Activated CD8-positive, alpha-beta memory T cell treated with anti-CD3 and anti-CD28 coated beads for 4 hours (primary cell): Measurements from ENCODE around the gene CKAP5.
"Not testable (repeated sequence)": the region's sequence is repeated elsewhere in the genome, so short reads cannot be mapped to it uniquely, and the experiment has no call there.

ENCODE experiments used
- DNase-seq, 2 donors: peaks; one replicate each; pipeline ENCODE4 v3.0.0-alpha.2; 2020; ENCODE audit warnings: low read depth in 2 of 2

The CKAP5 gene

GRCh38 chr11:46726206-46726862, 119.7 kb downstream of the CKAP5 start:
- no peak for DNase-seq

- DNase-seq, result no peak
Observed at GRCh38 chr11:46725338-46726205, 120.5 kb downstream of the CKAP5 start.

GRCh38 chr11:46724088-46724487, 122.0 kb downstream of the CKAP5 start:
- no peak for DNase-seq

- DNase-seq, result no peak
Observed at GRCh38 chr11:46723359-46723680, 122.8 kb downstream of the CKAP5 start.

- no peak for DNase-seq
Observed at GRCh38 chr11:46722566-46723358, 123.3 kb downstream of the CKAP5 start.

GRCh38 chr11:46721286-46721685, 124.8 kb downstream of the CKAP5 start:
- no peak for DNase-seq

GRCh38 chr11:46719543-46720218, 126.4 kb downstream of the CKAP5 start:
- no peak for DNase-seq

GRCh38 chr11:46719048-46719542, 127.0 kb downstream of the CKAP5 start, which contains the start of gene F2:
Gene F2, plus strand, starts transcription at chr11:46719213. Its CDS starts 23 bp downstream, at chr11:46719236.
- DNase-seq, result no peak

- no peak for DNase-seq
Observed at GRCh38 chr11:46718155-46719019, 127.7 kb downstream of the CKAP5 start.

- DNase-seq, result not testable (repeated sequence)
Observed at GRCh38 chr11:46717825-46718154, 128.3 kb downstream of the CKAP5 start.

GRCh38 chr11:46712874-46713576, 133.1 kb downstream of the CKAP5 start:
- DNase-seq, result no peak

- no peak for DNase-seq
Observed at GRCh38 chr11:46711303-46711702, 134.8 kb downstream of the CKAP5 start.

- DNase-seq, result no peak
Observed at GRCh38 chr11:46710821-46711269, 135.2 kb downstream of the CKAP5 start.

- DNase-seq, result not testable (repeated sequence)
Observed at GRCh38 chr11:46709351-46709750, 136.7 kb downstream of the CKAP5 start.

GRCh38 chr11:46706886-46707285, 139.2 kb downstream of the CKAP5 start:
- no peak for DNase-seq

- no peak for DNase-seq
Observed at GRCh38 chr11:46705070-46705688, 140.9 kb downstream of the CKAP5 start.

- no peak for DNase-seq
Observed at GRCh38 chr11:46701078-46701654, 144.9 kb downstream of the CKAP5 start.

- DNase-seq, result peak; percentile 99
Observed at GRCh38 chr11:46700241-46701077, 145.6 kb downstream of the CKAP5 start, which contains the start of the genes ARHGAP1 and ZNF408. Gene ARHGAP1, minus strand, starts transcription at chr11:46700619. Its CDS starts 4,512 bp downstream, at chr11:46696107. Gene ZNF408, plus strand, starts transcription at chr11:46701031. Its CDS starts 17 bp downstream, at chr11:46701048.
